A549 (cell line): Measurements from ENCODE around the gene RUNX1. TPM values are rescaled to one million over a fixed set of nuclear protein-coding genes. Genes with fewer than 3 reads are reported as not detected.

Experiments
- ATAC-seq, 2 experiments: fragments of 200-7000 bp in 1 of 2; fragments of >200 bp in 1 of 2; cut with Nextera tagmentation in 1 of 2; cut with Tn5 transposase in 1 of 2; 3 replicates each; pipeline versions ENCODE4 v1.8.0 to v1.9.1; 2018 to 2020; ENCODE audit warnings: mild to moderate bottlenecking in 1 of 2, moderate library complexity in 1 of 2
- CTCF ChIA-PET: fragments of 300-600 bp; sonication (Branson Sonifier 250); formaldehyde crosslinking; extraction: SDS; loops from one replicate; lab custom pipeline; 2021; ENCODE audit warnings: antibody characterized with exemption, inconsistent platforms; lab: Yijun Ruan, JAX
- POLR2A ChIA-PET: fragments of 350-600 bp; formaldehyde crosslinking; extraction: SDS; loops from one replicate; lab custom pipeline; 2021; ENCODE audit warnings: antibody characterized with exemption, inconsistent platforms; lab: Yijun Ruan, JAX
- DNase-seq, 2 experiments: peaks; one replicate each; pipeline versions ENCODE4 v3.0.0 to v3.0.0-alpha.2; 2011 to 2016; ENCODE audit warnings: low read depth in 1 of 2, low spot score in 1 of 2
- FAIRE-seq: peaks from 2 replicates; lab custom pipeline; 2011; peaks lifted over from hg19 to GRCh38; lab: Jason Lieb, UNC
- H3K27ac ChIP-seq, 2 experiments: fragments of >200 bp; sonication (Bioruptor Twin); formaldehyde crosslinking; 3 replicates each; pipeline ENCODE4 v1.5.1; 2016 to 2017
- H3K4me1 ChIP-seq: fragments of >200 bp; sonication (Bioruptor Twin); formaldehyde crosslinking; 3 replicates; pipeline ENCODE4 v1.6.1; 2016
- H3K4me2 ChIP-seq: fragments of >200 bp; sonication (Bioruptor Twin); formaldehyde crosslinking; 3 replicates; pipeline ENCODE4 v1.6.1; 2016
- H3K4me3 ChIP-seq: fragments of >200 bp; sonication (Bioruptor Twin); formaldehyde crosslinking; 3 replicates; pipeline ENCODE4 v1.5.1; 2016
- H3K9me3 ChIP-seq: fragments of >200 bp; sonication (Bioruptor Twin); formaldehyde crosslinking; 3 replicates; pipeline ENCODE4 v1.6.1; 2016
- BHLHE40 ChIP-seq: IDR thresholded peaks from 2 replicates; pipeline ENCODE4 v1.6.1; 2012; ENCODE audit warnings: low read depth, low read length, inconsistent platforms
- CEBPB ChIP-seq, 2 experiments: fragments of >200 bp in 1 of 2; sonication (Bioruptor Twin) in 1 of 2; formaldehyde crosslinking in 1 of 2; IDR thresholded peaks; 2 replicates each; pipeline ENCODE4 v1.6.1; 2012 to 2016
- CHD2 ChIP-seq: fragments of 150-350 bp; IDR thresholded peaks from 2 replicates; pipeline ENCODE4 v1.6.1; 2014; ENCODE audit warnings: low read length; ENCODE audit not compliant: partially characterized antibody
- EP300 ChIP-seq, 2 experiments: fragments of >200 bp; sonication (Bioruptor Twin); formaldehyde crosslinking; IDR thresholded peaks; 2 replicates in 1 of 2; 3 replicates in 1 of 2; pipeline ENCODE4 v1.6.1; 2016 to 2017
- FOSB ChIP-seq: fragments of 250-450 bp; sonication (Bioruptor Pico); IDR thresholded peaks from 2 replicates; pipeline ENCODE4 v1.5.0; 2020; ENCODE audit warnings: mild to moderate bottlenecking, moderate library complexity
- FOXS1 ChIP-seq: fragments of 250-450 bp; sonication (Bioruptor Pico); IDR thresholded peaks from 2 replicates; pipeline ENCODE4 v1.5.0; 2020; ENCODE audit warnings: mild to moderate bottlenecking, moderate library complexity
- HEYL ChIP-seq: fragments of 250-450 bp; sonication (Bioruptor Pico); IDR thresholded peaks from 2 replicates; pipeline ENCODE4 v1.8.0; 2021; ENCODE audit warnings: mild to moderate bottlenecking, moderate library complexity
- HOXA7 ChIP-seq: fragments of 250-450 bp; sonication (Bioruptor Pico); IDR thresholded peaks from 2 replicates; pipeline ENCODE4 v1.5.0; 2020; ENCODE audit warnings: mild to moderate bottlenecking, moderate library complexity
- HOXB5 ChIP-seq: fragments of 250-450 bp; sonication (Bioruptor Pico); IDR thresholded peaks from 2 replicates; pipeline ENCODE4 v1.5.0; 2020; ENCODE audit warnings: mild to moderate bottlenecking, moderate library complexity
- JUN ChIP-seq, 2 experiments: fragments of >200 bp; sonication (Bioruptor Twin); formaldehyde crosslinking; IDR thresholded peaks; 2 replicates in 1 of 2; 3 replicates in 1 of 2; pipeline ENCODE4 v1.6.1; 2016 to 2017
- KDM1A ChIP-seq: fragments of 200-600 bp; sonication (generic); IDR thresholded peaks from 2 replicates; pipeline ENCODE4 v1.6.1; 2016; ENCODE audit warnings: low read depth, mild to moderate bottlenecking
- MYC ChIP-seq: IDR thresholded peaks from 2 replicates; pipeline ENCODE4 v1.6.1; 2012; ENCODE audit warnings: mild to moderate bottlenecking, inconsistent platforms, low read length, improper control_type of control experiment, borderline replicate concordance
- NFE2L2 ChIP-seq: fragments of 150-350 bp; conservative IDR thresholded peaks from 2 replicates; pipeline ENCODE4 v1.6.1; 2014; ENCODE audit warnings: low read length
- NPAS2 ChIP-seq: fragments of 250-450 bp; sonication (Bioruptor Pico); IDR thresholded peaks from 2 replicates; pipeline ENCODE4 v1.8.0; 2022; ENCODE audit warnings: mild to moderate bottlenecking, moderate library complexity, borderline replicate concordance
- NR3C1 ChIP-seq: fragments of >200 bp; sonication (Bioruptor Twin); formaldehyde crosslinking; IDR thresholded peaks from 3 replicates; pipeline ENCODE4 v1.6.1; 2017
- POLR2AphosphoS2 ChIP-seq: conservative IDR thresholded peaks from 2 replicates; pipeline ENCODE4 v1.6.1; 2012; ENCODE audit warnings: low read length, improper control_type of control experiment, inconsistent platforms
- TFCP2L1 ChIP-seq: fragments of 250-450 bp; sonication (Bioruptor Pico); IDR thresholded peaks from 2 replicates; pipeline ENCODE4 v1.5.0; 2021; ENCODE audit warnings: mild to moderate bottlenecking
- ZNF302 ChIP-seq: fragments of 250-450 bp; sonication (Bioruptor Pico); IDR thresholded peaks from 2 replicates; pipeline ENCODE4 v1.9.0; 2021; ENCODE audit warnings: inconsistent platforms, mild to moderate bottlenecking, moderate library complexity
- WGBS: methylation state at CpG from one replicate; pipeline ENCODE4 v1.1.6; 2017; ENCODE audit errors: missing lambda C conversion rate; 5-methylcytosine and 5-hydroxymethylcytosine counted together
- polyA plus RNA-seq, 4 experiments: library from polyadenylated mRNA; depleted of rRNA in 3 of 4; stranded (reverse); fragments of >200 nt; fragmentation: RNase III in 1 of 4; extraction: RNeasy Plus Mini Kit Qiagen cat#74134 plus additional on column Dnase treatment in 1 of 4; gene quantifications; 2 replicates in 3 of 4; 3 replicates in 1 of 4; pipeline ENCODE4 v1.2.3, GENCODE V29; 2011 to 2017
- TF ChIP-seq, protein P1 (sequence below): fragments of 200-600 bp; sonication (generic); IDR thresholded peaks from 2 replicates; pipeline ENCODE4 v1.6.1; 2016; ENCODE audit warnings: antibody characterized with exemption, mild to moderate bottlenecking, moderate library complexity
- TF ChIP-seq, protein P2 (sequence below): fragments of 250-450 bp; sonication (Bioruptor Pico); IDR thresholded peaks from 2 replicates; pipeline ENCODE4 v1.5.0; 2020; ENCODE audit warnings: low read depth, mild to moderate bottlenecking, moderate library complexity
- TF ChIP-seq, protein P3 (sequence below): IDR thresholded peaks from 2 replicates; pipeline ENCODE4 v1.6.1; 2012
- TF ChIP-seq, protein P4 (sequence below): fragments of 250-450 bp; sonication (Bioruptor Pico); IDR thresholded peaks from 2 replicates; pipeline ENCODE4 v1.5.0; 2021; ENCODE audit warnings: mild to moderate bottlenecking, moderate library complexity, borderline replicate concordance

Gene RUNX1
- polyA plus RNA-seq, 2 of the 4 experiments (the other 2 are of a cell fraction), result 5.5 TPM

DNA sequence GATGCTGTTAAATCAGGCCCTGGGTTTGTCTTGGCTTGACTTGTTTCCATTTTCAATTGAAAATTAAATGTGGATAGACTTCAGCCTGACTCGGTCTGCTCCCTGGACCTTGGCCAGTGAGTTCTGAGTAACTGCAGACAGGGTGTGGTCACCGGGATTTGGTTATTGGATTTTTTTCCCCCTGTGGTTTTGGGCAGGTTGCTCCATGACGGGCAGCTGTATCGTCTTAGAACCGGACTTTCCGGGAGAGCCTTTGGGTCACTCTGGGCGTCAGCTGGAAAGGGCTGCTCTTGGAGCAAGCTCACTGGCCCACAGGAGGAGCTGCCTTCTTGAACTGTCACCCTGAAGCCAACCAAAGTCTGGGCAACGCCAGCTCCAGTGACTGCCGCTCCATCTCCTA is 305.3 kb downstream of the RUNX1 start (continued):
- TF ChIP-seq FOSB (CRISPR knock-in tag) (no peak), MYC (no peak), BHLHE40 (no peak), ZNF302 (no peak)
- TF ChIP-seq, protein P1, sequence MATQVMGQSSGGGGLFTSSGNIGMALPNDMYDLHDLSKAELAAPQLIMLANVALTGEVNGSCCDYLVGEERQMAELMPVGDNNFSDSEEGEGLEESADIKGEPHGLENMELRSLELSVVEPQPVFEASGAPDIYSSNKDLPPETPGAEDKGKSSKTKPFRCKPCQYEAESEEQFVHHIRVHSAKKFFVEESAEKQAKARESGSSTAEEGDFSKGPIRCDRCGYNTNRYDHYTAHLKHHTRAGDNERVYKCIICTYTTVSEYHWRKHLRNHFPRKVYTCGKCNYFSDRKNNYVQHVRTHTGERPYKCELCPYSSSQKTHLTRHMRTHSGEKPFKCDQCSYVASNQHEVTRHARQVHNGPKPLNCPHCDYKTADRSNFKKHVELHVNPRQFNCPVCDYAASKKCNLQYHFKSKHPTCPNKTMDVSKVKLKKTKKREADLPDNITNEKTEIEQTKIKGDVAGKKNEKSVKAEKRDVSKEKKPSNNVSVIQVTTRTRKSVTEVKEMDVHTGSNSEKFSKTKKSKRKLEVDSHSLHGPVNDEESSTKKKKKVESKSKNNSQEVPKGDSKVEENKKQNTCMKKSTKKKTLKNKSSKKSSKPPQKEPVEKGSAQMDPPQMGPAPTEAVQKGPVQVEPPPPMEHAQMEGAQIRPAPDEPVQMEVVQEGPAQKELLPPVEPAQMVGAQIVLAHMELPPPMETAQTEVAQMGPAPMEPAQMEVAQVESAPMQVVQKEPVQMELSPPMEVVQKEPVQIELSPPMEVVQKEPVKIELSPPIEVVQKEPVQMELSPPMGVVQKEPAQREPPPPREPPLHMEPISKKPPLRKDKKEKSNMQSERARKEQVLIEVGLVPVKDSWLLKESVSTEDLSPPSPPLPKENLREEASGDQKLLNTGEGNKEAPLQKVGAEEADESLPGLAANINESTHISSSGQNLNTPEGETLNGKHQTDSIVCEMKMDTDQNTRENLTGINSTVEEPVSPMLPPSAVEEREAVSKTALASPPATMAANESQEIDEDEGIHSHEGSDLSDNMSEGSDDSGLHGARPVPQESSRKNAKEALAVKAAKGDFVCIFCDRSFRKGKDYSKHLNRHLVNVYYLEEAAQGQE, result no peak
- TF ChIP-seq, protein P2, sequence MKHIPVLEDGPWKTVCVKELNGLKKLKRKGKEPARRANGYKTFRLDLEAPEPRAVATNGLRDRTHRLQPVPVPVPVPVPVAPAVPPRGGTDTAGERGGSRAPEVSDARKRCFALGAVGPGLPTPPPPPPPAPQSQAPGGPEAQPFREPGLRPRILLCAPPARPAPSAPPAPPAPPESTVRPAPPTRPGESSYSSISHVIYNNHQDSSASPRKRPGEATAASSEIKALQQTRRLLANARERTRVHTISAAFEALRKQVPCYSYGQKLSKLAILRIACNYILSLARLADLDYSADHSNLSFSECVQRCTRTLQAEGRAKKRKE (CRISPR knock-in tag), result no peak

DNA sequence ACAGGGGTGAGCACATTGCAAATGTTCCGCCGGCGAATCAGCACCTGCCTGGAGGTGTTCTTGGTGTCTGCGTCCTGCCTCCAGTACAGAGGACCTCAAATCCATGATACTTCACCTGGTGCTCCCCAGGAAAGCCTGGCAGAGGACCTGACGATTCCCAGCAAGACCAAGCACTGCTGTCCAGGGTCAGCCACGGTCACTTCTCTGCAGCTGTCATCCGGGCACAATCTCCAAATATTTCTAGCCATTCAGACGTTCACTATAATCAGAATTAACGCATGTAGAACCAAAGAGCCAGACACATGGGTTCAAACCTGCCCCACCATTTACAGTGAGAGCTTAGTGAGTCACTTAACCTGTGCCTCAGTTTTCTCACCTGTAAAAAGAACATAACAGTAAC is 305.8 kb downstream of the RUNX1 start:
- DNase-seq, result no peak
- Histone ChIP-seq H3K4me3 (no peak overlapping the region), H3K27ac (no peak overlapping the region), H3K4me1 (peaks cover 4% of the 10 kb centered on the region; the same call in 2 of the 3 replicates), H3K4me2 (no peak overlapping the region), H3K9me3 (no peaks in the 10 kb centered on the region)
- WGBS, result 81% methylated on average over 7 of the region's 9 CpGs
- FAIRE-seq, result no peak
- POLR2A ChIA-PET, result interaction anchor here (3.5 kb wide), 1 partner anchor 145 kb away, joined by 70 read pairs; no protein-coding TSS in a partner anchor
- CTCF ChIA-PET, result interaction anchor here (1.0 to 4.2 kb wide), 5 partner anchors 18 to 1197 kb away, joined by 3 to 46 read pairs (median 6); no protein-coding TSS in a partner anchor
- no peak for ATAC-seq
- TF ChIP-seq, protein P1, result no peak
- TF ChIP-seq, protein P3, sequence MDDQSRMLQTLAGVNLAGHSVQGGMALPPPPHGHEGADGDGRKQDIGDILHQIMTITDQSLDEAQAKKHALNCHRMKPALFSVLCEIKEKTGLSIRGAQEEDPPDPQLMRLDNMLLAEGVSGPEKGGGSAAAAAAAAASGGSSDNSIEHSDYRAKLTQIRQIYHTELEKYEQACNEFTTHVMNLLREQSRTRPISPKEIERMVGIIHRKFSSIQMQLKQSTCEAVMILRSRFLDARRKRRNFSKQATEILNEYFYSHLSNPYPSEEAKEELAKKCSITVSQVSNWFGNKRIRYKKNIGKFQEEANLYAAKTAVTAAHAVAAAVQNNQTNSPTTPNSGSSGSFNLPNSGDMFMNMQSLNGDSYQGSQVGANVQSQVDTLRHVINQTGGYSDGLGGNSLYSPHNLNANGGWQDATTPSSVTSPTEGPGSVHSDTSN, result no peak
- TF ChIP-seq HEYL (CRISPR knock-in tag), result no peak
- TF ChIP-seq KDM1A, result no peak
- no peak for TF ChIP-seq HOXA7
- TF ChIP-seq TFCP2L1 (CRISPR knock-in tag), result no peak
- TF ChIP-seq NFE2L2, result no peak
- TF ChIP-seq, protein P2 (CRISPR knock-in tag), result no peak
- TF ChIP-seq HOXB5, result no peak
- no peak for TF ChIP-seq POLR2AphosphoS2
- TF ChIP-seq FOXS1, result no peak
- no peak for TF ChIP-seq JUN (IDR thresholded peaks at IDR 0.05)
- no peak for TF ChIP-seq NR3C1
- TF ChIP-seq ZNF302, result no peak
- TF ChIP-seq EP300 (IDR thresholded peaks at IDR 0.05), result no peak
- TF ChIP-seq NPAS2 (CRISPR knock-in tag), result no peak
- no peak for TF ChIP-seq CHD2
- TF ChIP-seq, protein P4, sequence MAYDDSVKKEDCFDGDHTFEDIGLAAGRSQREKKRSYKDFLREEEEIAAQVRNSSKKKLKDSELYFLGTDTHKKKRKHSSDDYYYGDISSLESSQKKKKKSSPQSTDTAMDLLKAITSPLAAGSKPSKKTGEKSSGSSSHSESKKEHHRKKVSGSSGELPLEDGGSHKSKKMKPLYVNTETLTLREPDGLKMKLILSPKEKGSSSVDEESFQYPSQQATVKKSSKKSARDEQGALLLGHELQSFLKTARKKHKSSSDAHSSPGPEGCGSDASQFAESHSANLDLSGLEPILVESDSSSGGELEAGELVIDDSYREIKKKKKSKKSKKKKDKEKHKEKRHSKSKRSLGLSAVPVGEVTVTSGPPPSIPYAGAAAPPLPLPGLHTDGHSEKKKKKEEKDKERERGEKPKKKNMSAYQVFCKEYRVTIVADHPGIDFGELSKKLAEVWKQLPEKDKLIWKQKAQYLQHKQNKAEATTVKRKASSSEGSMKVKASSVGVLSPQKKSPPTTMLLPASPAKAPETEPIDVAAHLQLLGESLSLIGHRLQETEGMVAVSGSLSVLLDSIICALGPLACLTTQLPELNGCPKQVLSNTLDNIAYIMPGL (CRISPR knock-in tag), result no peak
- TF ChIP-seq CEBPB (IDR thresholded peaks at IDR 0.05), result no peak
